A673 (cell line): ENCODE data around the gene TMEM184B. TPM values are rescaled to one million over a fixed set of nuclear protein-coding genes. Genes with fewer than 3 reads are reported as not detected.

Source experiments
- BruUV-seq: library from RNA; stranded (reverse); fragments of 400-500 nt; replicated peaks from 2 replicates; lab custom pipeline; 2021; lab: Mats Ljungman, UMichigan
- CTCF ChIA-PET: fragments of 300-600 bp; sonication (Branson Sonifier 250); formaldehyde crosslinking; loops from one replicate; lab custom pipeline; 2022; ENCODE audit warnings: antibody characterized with exemption; lab: Charles Lee
- POLR2A ChIA-PET: fragments of 300-600 bp; sonication (Branson Sonifier 250); formaldehyde crosslinking; loops from one replicate; lab custom pipeline; 2022; ENCODE audit warnings: antibody characterized with exemption; ENCODE audit not compliant: low non-redundant PET; lab: Charles Lee
- DNase-seq: peaks from one replicate; pipeline ENCODE4 v3.0.0-alpha.2; 2015; ENCODE audit warnings: low spot score
- H3K27ac ChIP-seq: fragments of 200-600 bp; sonication (generic); 2 replicates; pipeline ENCODE4 v1.5.1; 2016; ENCODE audit warnings: mixed run types, low read depth, mild to moderate bottlenecking, mixed read lengths, antibody characterized with exemption, low read length; ENCODE audit not compliant: poor library complexity, severe bottlenecking
- H3K27me3 ChIP-seq: fragments of 200-600 bp; sonication (generic); replicated peaks from 2 replicates; pipeline ENCODE4 v1.6.1; 2017; ENCODE audit warnings: mixed run types, low read depth, mild to moderate bottlenecking, mixed read lengths, antibody characterized with exemption, low read length; ENCODE audit not compliant: insufficient read depth, poor library complexity
- H3K36me3 ChIP-seq: fragments of 200-600 bp; sonication (generic); 2 replicates; pipeline ENCODE4 v1.6.1; 2016; ENCODE audit warnings: mixed run types, mild to moderate bottlenecking, mixed read lengths, antibody characterized with exemption, low read length; ENCODE audit not compliant: insufficient read depth, poor library complexity, severe bottlenecking
- H3K4me1 ChIP-seq: fragments of 200-600 bp; sonication (generic); 2 replicates; pipeline ENCODE4 v1.6.1; 2017; ENCODE audit warnings: mixed run types, mild to moderate bottlenecking, mixed read lengths, antibody characterized with exemption, low read length; ENCODE audit not compliant: insufficient read depth, poor library complexity, severe bottlenecking
- H3K4me3 ChIP-seq: fragments of 200-600 bp; sonication (generic); 2 replicates; pipeline ENCODE4 v1.5.1; 2016; ENCODE audit warnings: low read depth, mixed run types, mild to moderate bottlenecking, mixed read lengths, low read length; ENCODE audit not compliant: poor library complexity, severe bottlenecking
- H3K9me3 ChIP-seq: fragments of 200-600 bp; sonication (generic); 2 replicates; pipeline ENCODE4 v1.6.1; 2016; ENCODE audit warnings: mixed run types, low read depth, mild to moderate bottlenecking, mixed read lengths, antibody characterized with exemption, low read length; ENCODE audit not compliant: poor library complexity, severe bottlenecking
- EZH2 ChIP-seq: fragments of 200-600 bp; sonication (generic); IDR thresholded peaks from 2 replicates; pipeline ENCODE4 v1.6.1; 2017; ENCODE audit warnings: borderline replicate concordance, low read depth, mild to moderate bottlenecking, mixed read lengths, antibody characterized with exemption, low read length; ENCODE audit not compliant: poor library complexity, severe bottlenecking
- intact Hi-C: fragments of 100-400 bp; cut with micrococcal nuclease; formaldehyde crosslinking; loops from one replicate; pipeline ENCODE4 v1.10.0; 2022; ENCODE audit not compliant: unreplicated experiment
- total RNA-seq: library from RNA; stranded (reverse); gene quantifications from 2 replicates; pipeline ENCODE4 v1.2.3, GENCODE V29; 2021
- TF ChIP-seq, protein P1 (sequence below): fragments of 300-800, 200-600 bp; sonication (generic); conservative IDR thresholded peaks from 2 replicates; pipeline ENCODE4 v1.5.1; 2017; ENCODE audit warnings: low read depth, mild to moderate bottlenecking, antibody characterized with exemption, low read length, moderate library complexity, mixed read lengths

Gene TMEM184B
- total RNA-seq, 1 experiment from 2014 or later: 50.9 TPM

DNA sequence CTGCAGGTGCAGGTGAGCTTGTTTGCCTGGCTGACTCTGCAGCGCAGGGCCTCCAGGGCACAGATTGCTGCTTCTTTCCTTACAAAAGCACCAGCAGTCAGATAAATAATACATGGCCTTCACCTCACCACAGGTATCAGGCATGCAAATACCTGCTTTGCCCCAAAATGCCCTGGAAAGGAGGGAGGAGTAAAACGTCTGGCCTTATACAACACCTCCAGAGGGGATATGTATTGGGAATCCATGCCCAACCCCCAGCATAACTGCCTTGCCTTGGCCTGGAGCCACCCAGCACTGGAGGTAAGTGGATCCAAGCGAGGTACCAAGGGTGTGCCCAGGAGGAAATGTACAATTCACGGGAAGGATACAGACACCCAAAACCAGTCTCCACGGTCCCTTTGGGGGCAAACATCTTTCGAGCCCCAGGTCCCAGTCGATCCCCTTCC lies 860 bp downstream of the TMEM184B start:
- peaks cover 8% of the 10 kb centered on the region for H3K4me1 ChIP-seq
- H3K27me3 ChIP-seq: no peaks in the 10 kb centered on the region
- intact Hi-C loops: no loop called here
- no peak for DNase-seq
- H3K9me3 ChIP-seq: no peaks in the 10 kb centered on the region
- no TSS peak for BruUV-seq
- ChIA-PET POLR2A (no interaction called here), CTCF (no interaction called here)
- H3K27ac ChIP-seq: peak overlapping the region; percentile 90
- peak overlapping the region; percentile 96 for H3K4me3 ChIP-seq
- TF ChIP-seq, protein P1, sequence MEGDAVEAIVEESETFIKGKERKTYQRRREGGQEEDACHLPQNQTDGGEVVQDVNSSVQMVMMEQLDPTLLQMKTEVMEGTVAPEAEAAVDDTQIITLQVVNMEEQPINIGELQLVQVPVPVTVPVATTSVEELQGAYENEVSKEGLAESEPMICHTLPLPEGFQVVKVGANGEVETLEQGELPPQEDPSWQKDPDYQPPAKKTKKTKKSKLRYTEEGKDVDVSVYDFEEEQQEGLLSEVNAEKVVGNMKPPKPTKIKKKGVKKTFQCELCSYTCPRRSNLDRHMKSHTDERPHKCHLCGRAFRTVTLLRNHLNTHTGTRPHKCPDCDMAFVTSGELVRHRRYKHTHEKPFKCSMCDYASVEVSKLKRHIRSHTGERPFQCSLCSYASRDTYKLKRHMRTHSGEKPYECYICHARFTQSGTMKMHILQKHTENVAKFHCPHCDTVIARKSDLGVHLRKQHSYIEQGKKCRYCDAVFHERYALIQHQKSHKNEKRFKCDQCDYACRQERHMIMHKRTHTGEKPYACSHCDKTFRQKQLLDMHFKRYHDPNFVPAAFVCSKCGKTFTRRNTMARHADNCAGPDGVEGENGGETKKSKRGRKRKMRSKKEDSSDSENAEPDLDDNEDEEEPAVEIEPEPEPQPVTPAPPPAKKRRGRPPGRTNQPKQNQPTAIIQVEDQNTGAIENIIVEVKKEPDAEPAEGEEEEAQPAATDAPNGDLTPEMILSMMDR: no peak
- TF ChIP-seq EZH2: no peak
- no peaks in the 10 kb centered on the region for H3K36me3 ChIP-seq

DNA sequence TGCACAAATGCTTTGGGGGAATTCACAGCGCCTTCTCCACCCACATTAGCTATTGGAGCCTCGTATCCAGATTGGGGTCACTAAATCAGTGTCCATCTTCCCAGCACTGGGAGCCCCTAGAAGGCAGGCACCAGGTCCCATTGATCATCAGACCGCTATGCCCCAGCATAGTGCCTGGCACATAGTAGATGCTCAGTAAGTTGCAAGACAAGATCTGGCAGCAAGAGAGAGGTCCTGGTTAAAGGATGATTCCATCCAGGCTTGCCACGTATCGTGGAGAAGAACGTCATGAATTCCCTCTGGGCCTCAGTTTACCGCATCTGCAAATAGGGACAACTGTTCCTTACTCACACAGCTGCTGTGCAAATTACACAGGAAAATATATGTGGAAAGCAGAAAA lies 1.7 kb downstream of the TMEM184B start:
- intact Hi-C loops: no loop called here
- TF ChIP-seq, protein P1: no peak
- TF ChIP-seq EZH2: no peak
- no peak overlapping the region for H3K27ac ChIP-seq
- no peaks in the 10 kb centered on the region for H3K27me3 ChIP-seq
- no peak for DNase-seq
- CTCF ChIA-PET: no interaction called here
- BruUV-seq: TSS peak; percentile 40
- no peaks in the 10 kb centered on the region for H3K9me3 ChIP-seq
- POLR2A ChIA-PET: no interaction called here
- H3K4me1 ChIP-seq: peaks cover 8% of the 10 kb centered on the region
- H3K36me3 ChIP-seq: no peaks in the 10 kb centered on the region
- no peak overlapping the region for H3K4me3 ChIP-seq

DNA sequence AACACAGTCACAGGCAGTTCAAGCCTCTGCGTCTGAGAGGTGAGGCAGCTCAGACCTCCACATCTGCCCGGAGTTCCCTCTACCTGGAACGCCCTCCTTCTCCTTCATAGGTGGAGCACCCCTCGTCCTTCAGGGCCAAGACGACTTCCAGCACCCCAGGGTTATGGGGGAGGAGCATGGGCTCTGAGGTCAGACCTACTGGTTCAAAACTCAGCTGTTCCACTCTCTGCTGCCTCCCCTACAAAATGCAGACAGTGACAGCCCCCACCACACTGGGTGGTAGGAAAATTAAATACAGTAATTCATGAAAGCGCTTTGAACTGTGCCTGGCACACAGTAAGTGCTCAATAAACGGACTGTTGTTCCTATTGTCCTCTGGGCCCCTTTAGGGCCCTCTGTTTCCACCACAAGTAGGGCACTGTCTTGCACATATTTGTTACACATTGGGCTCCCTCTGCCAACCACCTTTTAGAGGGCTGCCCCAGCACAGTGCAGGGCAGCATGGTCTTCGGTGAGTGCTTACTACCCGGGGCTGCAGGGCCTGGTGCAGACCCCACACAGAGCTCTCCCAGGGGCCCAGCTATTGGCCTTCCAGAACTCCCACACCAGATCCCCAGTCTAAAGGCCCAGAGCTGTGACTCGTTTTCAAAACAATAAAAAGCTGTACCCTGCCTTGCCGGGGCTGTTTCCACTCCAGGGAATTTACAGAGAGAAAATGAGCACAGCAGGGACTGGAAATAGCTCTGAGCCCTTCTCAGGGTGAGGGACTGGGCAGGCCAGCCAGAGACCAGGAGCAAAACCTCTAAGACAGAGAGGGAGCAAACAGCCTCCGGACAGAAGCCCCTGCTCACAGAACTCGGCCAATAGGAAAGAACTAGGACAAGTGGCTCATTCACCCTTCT lies 2.5 kb downstream of the TMEM184B start:
- CTCF ChIA-PET: no interaction called here
- Histone ChIP-seq H3K4me3 (no peak overlapping the region), H3K36me3 (no peaks in the 10 kb centered on the region), H3K27me3 (no peaks in the 10 kb centered on the region), H3K27ac (no peak overlapping the region), H3K9me3 (no peaks in the 10 kb centered on the region), H3K4me1 (peaks cover 8% of the 10 kb centered on the region)
- BruUV-seq: no TSS peak
- no peak for DNase-seq
- TF ChIP-seq, protein P1: no peak
- POLR2A ChIA-PET: no interaction called here
- intact Hi-C loops: no loop called here
